ENCODE measurements around the gene FAM107A.

FAM107A gene

GRCh38 chr3:58522759-58523425, 54.3 kb downstream of the FAM107A start:
- ATAC-seq, result no peak
- no peak overlapping the region for H3K4me3 Mint-ChIP-seq

GRCh38 chr3:58521917-58522631, 55.1 kb downstream of the FAM107A start:
- Mint-ChIP-seq H3K4me3 (no peak overlapping the region), H3K4me1 (no peaks in the 10 kb centered on the region), H3K27ac (no peak overlapping the region), H3K9me3 (no peaks in the 10 kb centered on the region), H3K27me3 (no peaks in the 10 kb centered on the region)
- ATAC-seq, result no peak
- no peak for DNase-seq

More at GRCh38 chr3:58522759-58523425, 54.3 kb downstream of the FAM107A start:
- H3K27ac Mint-ChIP-seq, result no peak overlapping the region
- H3K27me3 Mint-ChIP-seq, result no peaks in the 10 kb centered on the region
- no peaks in the 10 kb centered on the region for H3K9me3 Mint-ChIP-seq
- H3K4me1 Mint-ChIP-seq, result no peaks in the 10 kb centered on the region
- DNase-seq, result no peak

- Mint-ChIP-seq H3K4me3 (no peak overlapping the region), H3K27me3 (no peaks in the 10 kb centered on the region), H3K4me1 (no peaks in the 10 kb centered on the region), H3K9me3 (no peaks in the 10 kb centered on the region), H3K27ac (peak overlapping the region in 1 of 2 donors; percentile 34)
- ATAC-seq (no peak), DNase-seq (no peak)
Observed at GRCh38 chr3:58521336-58521670, 55.9 kb downstream of the FAM107A start.

- Mint-ChIP-seq H3K27ac (no peak overlapping the region), H3K27me3 (no peaks in the 10 kb centered on the region), H3K4me1 (no peaks in the 10 kb centered on the region), H3K4me3 (no peak overlapping the region), H3K9me3 (no peaks in the 10 kb centered on the region)
- ATAC-seq (peak; percentile 31), DNase-seq (no peak)
Observed at GRCh38 chr3:58520403-58521335, 56.5 kb downstream of the FAM107A start.

- H3K4me3 Mint-ChIP-seq, result no peak overlapping the region
- no peak for DNase-seq
- H3K27me3 Mint-ChIP-seq, result no peaks in the 10 kb centered on the region
- no peak for ATAC-seq
- H3K9me3 Mint-ChIP-seq, result no peaks in the 10 kb centered on the region
- H3K27ac Mint-ChIP-seq, result no peak overlapping the region
- no peaks in the 10 kb centered on the region for H3K4me1 Mint-ChIP-seq
Observed at GRCh38 chr3:58519668-58520402, 57.4 kb downstream of the FAM107A start.

GRCh38 chr3:58518291-58518789, 58.9 kb downstream of the FAM107A start:
- no peak overlapping the region for H3K4me3 Mint-ChIP-seq
- H3K27me3 Mint-ChIP-seq, result no peaks in the 10 kb centered on the region
- peak overlapping the region in 1 of 2 donors; percentile 31 for H3K27ac Mint-ChIP-seq
- H3K4me1 Mint-ChIP-seq, result no peaks in the 10 kb centered on the region
- DNase-seq (no peak), ATAC-seq (no peak)
- no peaks in the 10 kb centered on the region for H3K9me3 Mint-ChIP-seq

GRCh38 chr3:58514405-58514804, 62.8 kb downstream of the FAM107A start:
- Mint-ChIP-seq H3K27me3 (no peaks in the 10 kb centered on the region), H3K4me1 (no peaks in the 10 kb centered on the region), H3K4me3 (no peak overlapping the region), H3K27ac (no peak overlapping the region), H3K9me3 (no peaks in the 10 kb centered on the region)
- no peak for DNase-seq
- ATAC-seq, result no peak

All from stimulated activated naive CD8-positive, alpha-beta T cell treated with anti-CD3 and anti-CD28 coated beads, Interleukin-15, amount 100 ng/mL, for 72 hours (primary cell).